ENCODE data around the gene SH2D6. TPM values are rescaled to one million over a fixed set of nuclear protein-coding genes. Genes with fewer than 3 reads are reported as not detected.

Gene SH2D6
- polyA plus RNA-seq, 1 of the 3 experiments (the other 2 are of a cell fraction), result 0.33 TPM

GRCh38 chr2:85449214-85449588, 30.7 kb downstream of the SH2D6 start:
- Histone ChIP-seq H3K27me3 (ENCODE audit: insufficient read depth) (no peaks in the 10 kb centered on the region), H3K36me3 (replicated peaks in 1 of 2; ENCODE audit: control insufficient read depth in 1 of 2, insufficient read depth in 2 of 2, low read length in 1 of 2) (no peaks in the 10 kb centered on the region), H3K9me3 (no peaks in the 10 kb centered on the region), H3K27ac (ENCODE audit: low read depth in 2 of 2, low read length in 1 of 2) (no peak overlapping the region), H4K20me1 (ENCODE audit: insufficient read depth) (no peaks in the 10 kb centered on the region), H3K4me3 (ENCODE audit: low read depth in 2 of 2, low read length in 1 of 2) (no peak overlapping the region), H3K9ac (no peak overlapping the region), H3K4me1 (ENCODE audit: control insufficient read depth in 1 of 2, insufficient read depth in 2 of 2, low read depth in 1 of 2, low read length in 1 of 2) (peaks cover 18 to 33% of the 10 kb centered on the region in 2 experiments; a peak in 2 of 4 replicates), H2AFZ (ENCODE audit: low read depth) (no peak overlapping the region), H3K9me2 (no peaks in the 10 kb centered on the region), H3K4me2 (no peak overlapping the region), H3K79me2 (ENCODE audit: insufficient read depth) (no peaks in the 10 kb centered on the region), H3F3A (replicated peaks; ENCODE audit: insufficient read depth) (peaks cover 2% of the 10 kb centered on the region)
- WGBS (ENCODE audit: low lambda C conversion rate), result 83% methylated on average over 7 of the region's 7 CpGs
- DNase-seq, result no peak
- TF ChIP-seq CHD2 (IDR thresholded peaks at IDR 0.05; ENCODE audit: low read length, partially characterized antibody) (no peak), PBX3 (IDR thresholded peaks at IDR 0.05) (no peak), NRF1 (IDR thresholded peaks at IDR 0.05; ENCODE audit: low read depth, low read length) (no peak), TCF12 (IDR thresholded peaks at IDR 0.05) (no peak), RXRA (IDR thresholded peaks at IDR 0.05; ENCODE audit: borderline replicate concordance, low read depth) (no peak), REST (IDR thresholded peaks at IDR 0.05; ENCODE audit: low read depth, low read length) (no peak), YY1 (IDR thresholded peaks at IDR 0.05; ENCODE audit: low read depth) (no peak), JUND (IDR thresholded peaks at IDR 0.05) (no peak), RFX5 (IDR thresholded peaks at IDR 0.05; ENCODE audit: low read length) (no peak), EZH2phosphoT487 (IDR thresholded peaks at IDR 0.05; ENCODE audit: borderline replicate concordance, low read depth) (no peak)
- CTCF ChIA-PET, result interaction anchor here (2.6 kb wide), 1 partner anchor 28 kb away, joined by 7 read pairs; no protein-coding TSS in a partner anchor
- POLR2A ChIA-PET, result no interaction called here

GRCh38 chr2:85452237-85452636, 33.7 kb downstream of the SH2D6 start:
- ChIA-PET POLR2A (interaction anchor here (0.7 kb wide), 1 partner anchor 10 kb away, joined by 3 read pairs; no protein-coding TSS in a partner anchor), CTCF (no interaction called here)
- no peaks in the 10 kb centered on the region for H3K36me3 ChIP-seq (replicated peaks in 1 of 2; ENCODE audit: control insufficient read depth in 1 of 2, insufficient read depth in 2 of 2, low read length in 1 of 2)
- H3K9ac ChIP-seq, result no peak overlapping the region
- no peaks in the 10 kb centered on the region for H3K27me3 ChIP-seq (ENCODE audit: insufficient read depth)
- no peaks in the 10 kb centered on the region for H3K79me2 ChIP-seq (ENCODE audit: insufficient read depth)
- no peak overlapping the region for H3K4me3 ChIP-seq (ENCODE audit: low read depth in 2 of 2, low read length in 1 of 2)
- H3F3A ChIP-seq (replicated peaks; ENCODE audit: insufficient read depth), result no peaks in the 10 kb centered on the region
- H4K20me1 ChIP-seq (ENCODE audit: insufficient read depth), result no peaks in the 10 kb centered on the region
- H3K27ac ChIP-seq (ENCODE audit: low read depth in 2 of 2, low read length in 1 of 2), result no peak overlapping the region
- H2AFZ ChIP-seq (ENCODE audit: low read depth), result no peak overlapping the region
- no peaks in the 10 kb centered on the region for H3K9me3 ChIP-seq
- no peak overlapping the region for H3K4me2 ChIP-seq
- no peak for DNase-seq
- no peaks in the 10 kb centered on the region for H3K9me2 ChIP-seq
- H3K4me1 ChIP-seq (ENCODE audit: control insufficient read depth in 1 of 2, insufficient read depth in 2 of 2, low read depth in 1 of 2, low read length in 1 of 2), result peaks cover 0 to 3% of the 10 kb centered on the region in 2 experiments; a peak in 1 of 4 replicates
- 71% methylated on average over 1 of the region's 1 CpG for WGBS (ENCODE audit: low lambda C conversion rate)
- no peak for TF ChIP-seq FOSL2 (IDR thresholded peaks at IDR 0.05; ENCODE audit: borderline replicate concordance, low read depth)
- no peak for TF ChIP-seq SMC3 (IDR thresholded peaks at IDR 0.05; ENCODE audit: low read depth, low read length)
- no peak for TF ChIP-seq USF1 (IDR thresholded peaks at IDR 0.05; ENCODE audit: borderline replicate concordance, low read depth)
- no peak for TF ChIP-seq PBX3 (IDR thresholded peaks at IDR 0.05)
- TF ChIP-seq TEAD4 (IDR thresholded peaks at IDR 0.05; ENCODE audit: borderline replicate concordance, insufficient read depth), result no peak
- TF ChIP-seq GATA2 (CRISPR knock-in tag; IDR thresholded peaks at IDR 0.05), result no peak
- no peak for TF ChIP-seq SIN3A (IDR thresholded peaks at IDR 0.05; ENCODE audit: borderline replicate concordance, low read depth, low read length)
- no peak for TF ChIP-seq POLR2AphosphoS5 (IDR thresholded peaks at IDR 0.05; ENCODE audit: low read depth, low read length)
- no peak for TF ChIP-seq CHD2 (IDR thresholded peaks at IDR 0.05; ENCODE audit: low read length, partially characterized antibody)
- no peak for TF ChIP-seq GABPA (IDR thresholded peaks at IDR 0.05; ENCODE audit: low read depth)
- no peak for TF ChIP-seq ZBTB33 (IDR thresholded peaks at IDR 0.05; ENCODE audit: borderline replicate concordance, low read depth)
- no peak for TF ChIP-seq EP300 (IDR thresholded peaks at IDR 0.05; ENCODE audit: borderline replicate concordance in 1 of 2, low read depth in 1 of 2, low read length in 1 of 2)
- TF ChIP-seq JUND (IDR thresholded peaks at IDR 0.05), result no peak

All from SK-N-SH (cell line).